GM23338 (cell line): ENCODE data around the gene RASGRP4.

Experiments
- TF ChIP-seq, protein P1 (sequence below), 2 experiments: fragments of 200-600 bp in 1 of 2; sonication (generic) in 1 of 2; conservative IDR thresholded peaks; 2 replicates each; pipeline versions ENCODE4 v1.5.1 to v1.6.1; 2016 to 2017; ENCODE audit warnings: antibody characterized with exemption in 2 of 2, low read depth in 2 of 2, mild to moderate bottlenecking in 2 of 2, moderate library complexity in 1 of 2
- TF ChIP-seq, protein P2 (sequence below): fragments of 250-450 bp; sonication (Bioruptor Pico); IDR thresholded peaks from 2 replicates; pipeline ENCODE4 v1.5.0; 2020; ENCODE audit warnings: mild to moderate bottlenecking, moderate library complexity

DNA sequence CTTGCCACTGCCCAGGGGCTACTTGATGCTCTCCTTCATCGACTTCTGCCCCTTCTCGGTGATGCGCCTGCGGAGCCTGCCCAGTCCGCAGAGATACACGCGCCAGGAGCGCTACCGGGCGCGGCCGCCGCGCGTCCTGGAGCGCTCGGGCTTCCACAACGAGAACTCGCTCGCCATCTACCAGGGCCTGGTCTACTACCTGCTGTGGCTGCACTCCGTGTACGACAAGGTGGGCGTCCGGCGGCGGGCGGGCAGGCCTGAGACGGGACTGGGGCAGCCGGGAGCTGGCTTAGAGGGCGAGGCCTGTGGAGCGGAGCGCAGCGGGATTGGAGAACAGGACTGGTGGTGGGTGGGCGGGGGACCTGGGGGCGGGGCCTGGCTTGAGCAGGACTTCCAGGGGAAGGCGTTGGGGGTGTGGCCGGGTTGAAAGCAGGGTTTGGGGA lies 64.4 kb downstream of the RASGRP4 start:
- TF ChIP-seq, protein P1, sequence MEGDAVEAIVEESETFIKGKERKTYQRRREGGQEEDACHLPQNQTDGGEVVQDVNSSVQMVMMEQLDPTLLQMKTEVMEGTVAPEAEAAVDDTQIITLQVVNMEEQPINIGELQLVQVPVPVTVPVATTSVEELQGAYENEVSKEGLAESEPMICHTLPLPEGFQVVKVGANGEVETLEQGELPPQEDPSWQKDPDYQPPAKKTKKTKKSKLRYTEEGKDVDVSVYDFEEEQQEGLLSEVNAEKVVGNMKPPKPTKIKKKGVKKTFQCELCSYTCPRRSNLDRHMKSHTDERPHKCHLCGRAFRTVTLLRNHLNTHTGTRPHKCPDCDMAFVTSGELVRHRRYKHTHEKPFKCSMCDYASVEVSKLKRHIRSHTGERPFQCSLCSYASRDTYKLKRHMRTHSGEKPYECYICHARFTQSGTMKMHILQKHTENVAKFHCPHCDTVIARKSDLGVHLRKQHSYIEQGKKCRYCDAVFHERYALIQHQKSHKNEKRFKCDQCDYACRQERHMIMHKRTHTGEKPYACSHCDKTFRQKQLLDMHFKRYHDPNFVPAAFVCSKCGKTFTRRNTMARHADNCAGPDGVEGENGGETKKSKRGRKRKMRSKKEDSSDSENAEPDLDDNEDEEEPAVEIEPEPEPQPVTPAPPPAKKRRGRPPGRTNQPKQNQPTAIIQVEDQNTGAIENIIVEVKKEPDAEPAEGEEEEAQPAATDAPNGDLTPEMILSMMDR (conservative IDR thresholded peaks at IDR 0.05; ENCODE audit: low read depth in 2 of 2): no peak
- TF ChIP-seq, protein P2, sequence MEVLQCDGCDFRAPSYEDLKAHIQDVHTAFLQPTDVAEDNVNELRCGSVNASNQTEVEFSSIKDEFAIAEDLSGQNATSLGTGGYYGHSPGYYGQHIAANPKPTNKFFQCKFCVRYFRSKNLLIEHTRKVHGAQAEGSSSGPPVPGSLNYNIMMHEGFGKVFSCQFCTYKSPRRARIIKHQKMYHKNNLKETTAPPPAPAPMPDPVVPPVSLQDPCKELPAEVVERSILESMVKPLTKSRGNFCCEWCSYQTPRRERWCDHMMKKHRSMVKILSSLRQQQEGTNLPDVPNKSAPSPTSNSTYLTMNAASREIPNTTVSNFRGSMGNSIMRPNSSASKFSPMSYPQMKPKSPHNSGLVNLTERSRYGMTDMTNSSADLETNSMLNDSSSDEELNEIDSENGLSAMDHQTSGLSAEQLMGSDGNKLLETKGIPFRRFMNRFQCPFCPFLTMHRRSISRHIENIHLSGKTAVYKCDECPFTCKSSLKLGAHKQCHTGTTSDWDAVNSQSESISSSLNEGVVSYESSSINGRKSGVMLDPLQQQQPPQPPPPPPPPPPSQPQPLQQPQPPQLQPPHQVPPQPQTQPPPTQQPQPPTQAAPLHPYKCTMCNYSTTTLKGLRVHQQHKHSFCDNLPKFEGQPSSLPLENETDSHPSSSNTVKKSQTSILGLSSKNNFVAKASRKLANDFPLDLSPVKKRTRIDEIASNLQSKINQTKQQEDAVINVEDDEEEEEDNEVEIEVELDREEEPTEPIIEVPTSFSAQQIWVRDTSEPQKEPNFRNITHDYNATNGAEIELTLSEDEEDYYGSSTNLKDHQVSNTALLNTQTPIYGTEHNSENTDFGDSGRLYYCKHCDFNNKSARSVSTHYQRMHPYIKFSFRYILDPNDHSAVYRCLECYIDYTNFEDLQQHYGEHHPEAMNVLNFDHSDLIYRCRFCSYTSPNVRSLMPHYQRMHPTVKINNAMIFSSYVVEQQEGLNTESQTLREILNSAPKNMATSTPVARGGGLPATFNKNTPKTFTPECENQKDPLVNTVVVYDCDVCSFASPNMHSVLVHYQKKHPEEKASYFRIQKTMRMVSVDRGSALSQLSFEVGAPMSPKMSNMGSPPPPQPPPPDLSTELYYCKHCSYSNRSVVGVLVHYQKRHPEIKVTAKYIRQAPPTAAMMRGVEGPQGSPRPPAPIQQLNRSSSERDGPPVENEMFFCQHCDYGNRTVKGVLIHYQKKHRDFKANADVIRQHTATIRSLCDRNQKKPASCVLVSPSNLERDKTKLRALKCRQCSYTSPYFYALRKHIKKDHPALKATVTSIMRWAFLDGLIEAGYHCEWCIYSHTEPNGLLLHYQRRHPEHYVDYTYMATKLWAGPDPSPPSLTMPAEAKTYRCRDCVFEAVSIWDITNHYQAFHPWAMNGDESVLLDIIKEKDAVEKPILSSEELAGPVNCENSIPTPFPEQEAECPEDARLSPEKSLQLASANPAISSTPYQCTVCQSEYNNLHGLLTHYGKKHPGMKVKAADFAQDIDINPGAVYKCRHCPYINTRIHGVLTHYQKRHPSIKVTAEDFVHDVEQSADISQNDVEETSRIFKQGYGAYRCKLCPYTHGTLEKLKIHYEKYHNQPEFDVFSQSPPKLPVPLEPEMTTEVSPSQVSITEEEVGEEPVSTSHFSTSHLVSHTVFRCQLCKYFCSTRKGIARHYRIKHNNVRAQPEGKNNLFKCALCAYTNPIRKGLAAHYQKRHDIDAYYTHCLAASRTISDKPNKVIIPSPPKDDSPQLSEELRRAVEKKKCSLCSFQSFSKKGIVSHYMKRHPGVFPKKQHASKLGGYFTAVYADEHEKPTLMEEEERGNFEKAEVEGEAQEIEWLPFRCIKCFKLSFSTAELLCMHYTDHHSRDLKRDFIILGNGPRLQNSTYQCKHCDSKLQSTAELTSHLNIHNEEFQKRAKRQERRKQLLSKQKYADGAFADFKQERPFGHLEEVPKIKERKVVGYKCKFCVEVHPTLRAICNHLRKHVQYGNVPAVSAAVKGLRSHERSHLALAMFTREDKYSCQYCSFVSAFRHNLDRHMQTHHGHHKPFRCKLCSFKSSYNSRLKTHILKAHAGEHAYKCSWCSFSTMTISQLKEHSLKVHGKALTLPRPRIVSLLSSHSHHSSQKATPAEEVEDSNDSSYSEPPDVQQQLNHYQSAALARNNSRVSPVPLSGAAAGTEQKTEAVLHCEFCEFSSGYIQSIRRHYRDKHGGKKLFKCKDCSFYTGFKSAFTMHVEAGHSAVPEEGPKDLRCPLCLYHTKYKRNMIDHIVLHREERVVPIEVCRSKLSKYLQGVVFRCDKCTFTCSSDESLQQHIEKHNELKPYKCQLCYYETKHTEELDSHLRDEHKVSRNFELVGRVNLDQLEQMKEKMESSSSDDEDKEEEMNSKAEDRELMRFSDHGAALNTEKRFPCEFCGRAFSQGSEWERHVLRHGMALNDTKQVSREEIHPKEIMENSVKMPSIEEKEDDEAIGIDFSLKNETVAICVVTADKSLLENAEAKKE (CRISPR knock-in tag): no peak
